Heart left ventricle (tissue), 16 donors: ENCODE measurements around the gene PRCC. TPM values are rescaled to one million over a fixed set of nuclear protein-coding genes. Genes with fewer than 3 reads are reported as not detected.

Experiments
- ATAC-seq, 4 donors: fragments of 200-7000 bp; cut with Tn5 transposase; one replicate each; pipeline ENCODE4 v1.9.1; 2020 to 2022; ENCODE audit warnings: moderate library complexity in 4 of 4, mild to moderate bottlenecking in 3 of 4, moderate number of reproducible peaks in 1 of 4
- DNase-seq, 5 donors: peaks; one replicate each; pipeline ENCODE4 v3.0.0-alpha.2; 2020
- H3K27ac ChIP-seq, 12 donors: fragments of 200-600 bp; sonication (generic) in 4 of 12; one replicate each; pipeline versions ENCODE4 v1.5.0 to v1.8.0; 2016 to 2022; ENCODE audit warnings: mild to moderate bottlenecking in 2 of 12
- H3K27me3 ChIP-seq, 9 donors: fragments of 200-600 bp; sonication (generic) in 2 of 9; one replicate each; pipeline versions ENCODE4 v1.5.1 to v1.8.0; 2016 to 2022; ENCODE audit warnings: mild to moderate bottlenecking in 3 of 9
- H3K36me3 ChIP-seq, 9 donors: fragments of 200-600 bp; sonication (generic) in 2 of 9; one replicate each; pipeline versions ENCODE4 v1.5.0 to v1.8.0; 2018 to 2022; ENCODE audit warnings: mild to moderate bottlenecking in 2 of 9
- H3K4me1 ChIP-seq, 12 donors: fragments of 200-600 bp; sonication (generic) in 4 of 12; one replicate each; pipeline versions ENCODE4 v1.5.0 to v1.8.0; 2016 to 2022; ENCODE audit warnings: mild to moderate bottlenecking in 3 of 12
- H3K4me3 ChIP-seq, 12 donors: fragments of 200-600 bp; sonication (generic) in 4 of 12; one replicate each; pipeline versions ENCODE4 v1.5.0 to v1.8.0; 2017 to 2022; ENCODE audit warnings: mild to moderate bottlenecking in 9 of 12, moderate library complexity in 4 of 12
- H3K9me3 ChIP-seq, 12 donors: fragments of 200-600 bp; sonication (generic) in 4 of 12; one replicate each; pipeline versions ENCODE4 v1.5.0 to v1.8.0; 2016 to 2022; ENCODE audit warnings: mild to moderate bottlenecking in 1 of 12
- CTCF ChIP-seq, 12 donors: fragments of 200-600 bp; sonication (generic) in 4 of 12; IDR thresholded peaks; one replicate each; pipeline versions ENCODE4 v1.5.0 to v1.8.0; 2018 to 2022; ENCODE audit warnings: antibody characterized with exemption in 12 of 12, mild to moderate bottlenecking in 5 of 12
- POLR2A ChIP-seq, 2 donors: fragments of 450-650 bp; IDR thresholded peaks; one replicate each; pipeline ENCODE4 v1.6.1; 2017; ENCODE audit warnings: antibody characterized with exemption in 2 of 2, mild to moderate bottlenecking in 2 of 2, moderate library complexity in 2 of 2
- WGBS, 4 donors: extraction: QIAGEN DNeasy Blood & Tissue Kit in 2 of 4; methylation state at CpG; one replicate each; pipeline versions ENCODE4 v1.1.5 to v1.1.7; 2013 to 2018; 5-methylcytosine and 5-hydroxymethylcytosine counted together
- intact Hi-C, 10 donors: fragments of 100-400 bp; cut with DNase I; formaldehyde crosslinking; loops; one replicate each; pipeline versions ENCODE4 v1.11.1 to v1.14.2; 2022
- polyA plus RNA-seq, 2 donors: library from polyadenylated mRNA; stranded (reverse); fragments of 200-250 nt; gene quantifications; one replicate each; pipeline ENCODE4 v1.2.3, GENCODE V29; 2013
- total RNA-seq, 9 donors: library from RNA; depleted of rRNA in 2 of 9; stranded (reverse); fragments of >200 nt in 2 of 9; fragmentation: NEBNext Ultra II Directional in 3 of 9; extraction: Animal tissue kit (Norgen Biotek cat#: 25700) in 3 of 9; gene quantifications; one replicate each; pipeline versions ENCODE4 v1.1.0 to v1.2.4, GENCODE V29; 2016 to 2023
- donor health status: ischemic (EF 13 %, LVEDD 7.1; RV severe dilation, severe dysfunction).
- donor health status: healthy with polysubstance abuse.
- donor health status: DM: no; HTN: yes; CAD: no.
- donor health status: DM: no; HTN: no; CAD: no.
- donor health status: ischemic (EF 25% LVEDD 6.9; RV normal size, moderate dysfunction).
- donor health status: ischemic (EF 25% LVEDD 5.7; RV mildly dilated, moderate dysfunction).
- donor health status: healthy.
- donor health status: DM: yes; HTN: yes; CAD: no.
- donor health status: ischemic (EF 35%, LVEDD 5.7; RV mildly dilated, moderate dysfunction).
- donor health status: nonischemic (EF 11% LVEDD 7.7; RV severe dilation, severe dysfunction).
- donor health status: DM: yes; HTN: yes; CAD: no.
- donor health status: PGD.
- donor health status: ischemic (EF 29% LVEDD 5.4; RV normal size, mild dysfunction).
- donor health status: nonischemic (EF 23%, LVEDD 6.1; RV moderate dilation, normal function).

Gene PRCC
- total and polyA plus RNA-seq, 11 donors: 34.6 to 55.5 (median 39.0) TPM

GRCh38 chr1:156767879-156768604 lies 707 bp downstream of the PRCC start:
- 0 to 1% (median 0%) methylated on average over 13 to 31 of the region's 31 CpGs for WGBS, 4 donors
- Histone ChIP-seq H3K27me3 (no peaks in the 10 kb centered on the region), H3K9me3 (no peaks in the 10 kb centered on the region), H3K4me3 (peak overlapping the region; percentile 52 to 100 (median 80)), H3K36me3 (peaks cover 0 to 27% (median 19%) of the 10 kb centered on the region in 9 donors), H3K4me1 (peaks cover 0 to 62% (median 51%) of the 10 kb centered on the region in 12 donors), H3K27ac (peak overlapping the region; percentile 80 to 99 (median 94))
- DNase-seq: peak; percentile 33 to 73 (median 40)
- ATAC-seq: peak in 3 of 4 donors; percentile 1 to 21 (median 6)
- TF ChIP-seq CTCF (IDR thresholded peaks at IDR 0.05): no peak
- no peak for TF ChIP-seq POLR2A (IDR thresholded peaks at IDR 0.05)
- intact Hi-C loops: loop anchor here in 9 of 10 donors (1.0 to 5.0 kb wide), 7 partner anchors 15 to 41 kb away; partner anchors contain the start of genes ISG20L2 (in 7 of the 9), METTL25B (in 7 of the 9), MRPL24 (in 5 of the 9) and HDGF (in 1 of the 9)

- Histone ChIP-seq H3K36me3 (peaks cover 0 to 27% (median 19%) of the 10 kb centered on the region in 9 donors), H3K4me1 (peaks cover 0 to 69% (median 58%) of the 10 kb centered on the region in 12 donors), H3K27ac (peak overlapping the region in 6 of 12 donors; percentile 84 to 99 (median 95)), H3K9me3 (no peaks in the 10 kb centered on the region), H3K27me3 (no peaks in the 10 kb centered on the region), H3K4me3 (peak overlapping the region; percentile 52 to 100 (median 80))
- DNase-seq: no peak
- ATAC-seq: no peak
- no peak for TF ChIP-seq CTCF (IDR thresholded peaks at IDR 0.05)
- intact Hi-C loops: loop anchor here in 3 of 10 donors (5.0 kb wide), 1 partner anchor 41 kb away; the partner anchor contains the start of genes ISG20L2 (in 3 of the 3) and METTL25B (in 3 of the 3)
- WGBS, 4 donors: 19 to 25% (median 22%) methylated on average over 8 of the region's 8 CpGs
These were observed 1.4 kb downstream of the PRCC start for GRCh38 chr1:156768610-156769295.

- DNase-seq: no peak
- no peak for TF ChIP-seq CTCF (IDR thresholded peaks at IDR 0.05)
- TF ChIP-seq POLR2A (IDR thresholded peaks at IDR 0.05): no peak
- H3K27ac ChIP-seq: peak overlapping the region in 7 of 12 donors; percentile 12 to 60 (median 53)
- 81 to 88% (median 85%) methylated on average over 3 of the region's 3 CpGs for WGBS, 4 donors
- intact Hi-C loops: no loop called here
- peaks cover 0 to 34% (median 19%) of the 10 kb centered on the region in 9 donors for H3K36me3 ChIP-seq
- no peak overlapping the region for H3K4me3 ChIP-seq
- no peaks in the 10 kb centered on the region for H3K27me3 ChIP-seq
- no peaks in the 10 kb centered on the region for H3K9me3 ChIP-seq
- peaks cover 0 to 79% (median 61%) of the 10 kb centered on the region in 12 donors for H3K4me1 ChIP-seq
- ATAC-seq: no peak
These were observed 4.9 kb downstream of the PRCC start for GRCh38 chr1:156772222-156772621.
